Mesenchymal stem cell (in vitro differentiated cells and primary cell): ENCODE measurements around the gene MACROD2.

Experiments used
- DNase-seq: peaks from one replicate; pipeline ENCODE4 v3.0.0-alpha.2; 2013
- H2AFZ ChIP-seq: one replicate; pipeline ENCODE4 v1.6.1; 2013; ENCODE audit warnings: low read depth, mild to moderate bottlenecking, control low read depth, inconsistent platforms, low read length, moderate library complexity
- H2AK5ac ChIP-seq: 2 replicates; pipeline ENCODE4 v1.6.1; 2013; ENCODE audit warnings: low read length, moderate library complexity, mild to moderate bottlenecking, inconsistent platforms; ENCODE audit not compliant: severe bottlenecking
- H2BK120ac ChIP-seq: one replicate; pipeline ENCODE4 v1.6.1; 2013; ENCODE audit warnings: low read depth, mild to moderate bottlenecking, inconsistent platforms, low read length, moderate library complexity
- H2BK12ac ChIP-seq, 2 experiments: one replicate each; pipeline ENCODE4 v1.6.1; 2013; ENCODE audit warnings: inconsistent platforms in 2 of 2, low read length in 2 of 2, mild to moderate bottlenecking in 2 of 2, moderate library complexity in 2 of 2, control low read depth in 1 of 2
- H2BK15ac ChIP-seq: one replicate; pipeline ENCODE4 v1.6.1; 2013; ENCODE audit warnings: mild to moderate bottlenecking, low read depth, inconsistent platforms; ENCODE audit not compliant: poor library complexity, severe bottlenecking
- H2BK5ac ChIP-seq: 2 replicates; pipeline ENCODE4 v1.6.1; 2013; ENCODE audit warnings: low read depth, mild to moderate bottlenecking, low read length, control low read depth, inconsistent platforms; ENCODE audit not compliant: poor library complexity, severe bottlenecking
- H3K14ac ChIP-seq, 2 experiments: one replicate each; pipeline ENCODE4 v1.6.1; 2013; ENCODE audit warnings: inconsistent platforms in 2 of 2, low read length in 2 of 2, control low read depth in 1 of 2, mild to moderate bottlenecking in 1 of 2, moderate library complexity in 1 of 2
- H3K18ac ChIP-seq, 2 experiments: one replicate each; pipeline ENCODE4 v1.6.1; 2013; ENCODE audit warnings: inconsistent platforms in 2 of 2, low read length in 2 of 2, control low read depth in 1 of 2, low read depth in 1 of 2, mild to moderate bottlenecking in 1 of 2
- H3K23ac ChIP-seq, 2 experiments: one replicate each; pipeline ENCODE4 v1.6.1; 2013; ENCODE audit warnings: inconsistent platforms in 2 of 2, low read length in 2 of 2, mild to moderate bottlenecking in 2 of 2, moderate library complexity in 2 of 2, control low read depth in 1 of 2
- H3K27ac ChIP-seq: 2 replicates; pipeline ENCODE4 v1.5.1; 2013; ENCODE audit warnings: mild to moderate bottlenecking, moderate library complexity, low read length, control low read depth, inconsistent platforms; ENCODE audit not compliant: poor library complexity, severe bottlenecking
- H3K27me3 ChIP-seq, 2 experiments: 2 replicates each; pipeline versions ENCODE4 v1.6.1 to v1.7.0; 2013; ENCODE audit warnings: low read length in 2 of 2, mild to moderate bottlenecking in 2 of 2, moderate library complexity in 2 of 2, control low read depth in 1 of 2, inconsistent platforms in 1 of 2; ENCODE audit not compliant: control insufficient read depth in 1 of 2, insufficient read depth in 1 of 2
- H3K36me3 ChIP-seq, 2 experiments: 2 replicates each; pipeline versions ENCODE4 v1.6.1 to v1.7.0; 2013; ENCODE audit warnings: low read length in 2 of 2, control low read depth in 1 of 2, inconsistent platforms in 1 of 2, low read depth in 1 of 2, mild to moderate bottlenecking in 1 of 2; ENCODE audit not compliant: insufficient read depth in 2 of 2, control insufficient read depth in 1 of 2
- H3K4ac ChIP-seq, 2 experiments: one replicate each; pipeline ENCODE4 v1.6.1; 2013; ENCODE audit warnings: inconsistent platforms in 2 of 2, low read length in 2 of 2, mild to moderate bottlenecking in 2 of 2, moderate library complexity in 2 of 2, control low read depth in 1 of 2, low read depth in 1 of 2
- H3K4me1 ChIP-seq: 2 replicates; pipeline ENCODE4 v1.6.1; 2013; ENCODE audit warnings: low read depth, low read length, control low read depth; ENCODE audit not compliant: control insufficient read depth, insufficient read depth
- H3K4me2 ChIP-seq: 2 replicates; pipeline ENCODE4 v1.6.1; 2013; ENCODE audit warnings: low read length, mild to moderate bottlenecking, inconsistent platforms; ENCODE audit not compliant: poor library complexity, severe bottlenecking
- H3K4me3 ChIP-seq, 2 experiments: 2 replicates each; pipeline versions ENCODE4 v1.5.1 to v1.7.0; 2013; ENCODE audit warnings: low read length in 2 of 2, mild to moderate bottlenecking in 2 of 2, control low read depth in 1 of 2, low read depth in 1 of 2; ENCODE audit not compliant: insufficient read depth in 1 of 2
- H3K79me1 ChIP-seq: replicated peaks from 2 replicates; pipeline ENCODE4 v1.6.1; 2013; ENCODE audit warnings: mild to moderate bottlenecking, control low read depth, low read length, inconsistent platforms; ENCODE audit not compliant: poor library complexity, severe bottlenecking
- H3K9ac ChIP-seq: 2 replicates; pipeline ENCODE4 v1.7.0; 2013; ENCODE audit warnings: mild to moderate bottlenecking, low read length, moderate library complexity
- H3K9me3 ChIP-seq: 2 replicates; pipeline ENCODE4 v1.7.0; 2013; ENCODE audit warnings: mild to moderate bottlenecking, low read length; ENCODE audit not compliant: control insufficient read depth
- H4K8ac ChIP-seq: one replicate; pipeline ENCODE4 v1.6.1; 2013; ENCODE audit warnings: inconsistent platforms, mild to moderate bottlenecking, low read length, moderate library complexity
- H4K91ac ChIP-seq: one replicate; pipeline ENCODE4 v1.6.1; 2013; ENCODE audit warnings: mild to moderate bottlenecking, low read length, inconsistent platforms
- WGBS: methylation state at CpG from one replicate; pipeline ENCODE4 v1.1.7; 2013; ENCODE audit warnings: mixed read lengths; 5-methylcytosine and 5-hydroxymethylcytosine counted together

Gene MACROD2

DNA sequence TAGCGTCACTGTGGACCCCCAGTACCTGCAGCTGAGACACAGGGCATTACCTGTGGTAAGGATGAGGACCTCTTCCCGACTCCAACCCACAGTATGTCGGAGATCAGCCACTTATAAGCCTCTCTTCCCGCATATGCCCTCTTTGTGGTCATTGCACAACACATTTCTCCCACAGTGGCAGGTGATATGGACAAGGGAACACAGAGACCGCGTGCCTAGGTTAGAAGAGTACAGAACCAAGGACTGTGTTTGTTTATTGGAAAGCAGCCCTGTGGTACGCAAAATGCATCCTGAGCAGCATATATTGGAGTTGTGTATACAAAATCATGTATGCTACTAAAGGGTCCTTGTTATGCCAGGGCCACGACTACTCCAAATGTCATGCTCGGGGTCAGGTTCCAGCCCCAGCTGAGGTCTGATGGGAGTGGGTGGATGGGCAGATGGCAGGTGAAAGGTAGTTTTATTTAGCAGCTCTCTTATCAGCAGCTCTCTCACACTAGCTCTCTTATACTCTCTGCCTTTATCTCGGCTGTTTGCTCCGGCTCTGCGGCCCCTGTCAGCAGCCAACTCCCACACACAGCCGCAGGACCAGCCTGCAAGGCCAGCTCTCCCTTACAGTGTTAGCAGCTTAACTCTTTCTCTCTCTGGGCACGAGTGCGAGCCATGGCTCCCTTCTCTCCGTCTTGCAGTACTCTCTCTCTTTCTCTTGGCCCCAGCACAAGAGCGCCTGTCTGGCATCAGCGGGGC, 2009.0 kb downstream of the MACROD2 start:
- no peak overlapping the region for H2BK12ac ChIP-seq
- H3K4ac ChIP-seq: no peak overlapping the region
- H3K9me3 ChIP-seq: peaks cover 11% of the 10 kb centered on the region
- H2AK5ac ChIP-seq: no peak overlapping the region
- H3K14ac ChIP-seq: no peak overlapping the region
- WGBS: 77% methylated on average over 15 of the region's 18 CpGs
- H3K9ac ChIP-seq: no peak overlapping the region
- H3K27me3 ChIP-seq: no peaks in the 10 kb centered on the region
- no peak overlapping the region for H4K91ac ChIP-seq
- no peaks in the 10 kb centered on the region for H3K79me1 ChIP-seq
- H2BK5ac ChIP-seq: no peak overlapping the region
- H3K18ac ChIP-seq: no peak overlapping the region
- H2BK120ac ChIP-seq: no peak overlapping the region
- H3K4me3 ChIP-seq: no peak overlapping the region
- no peak for DNase-seq
- H2BK15ac ChIP-seq: no peak overlapping the region
- peaks cover 2% of the 10 kb centered on the region for H3K4me1 ChIP-seq
- no peaks in the 10 kb centered on the region for H3K36me3 ChIP-seq
- no peak overlapping the region for H4K8ac ChIP-seq
- H3K27ac ChIP-seq: no peak overlapping the region
- no peak overlapping the region for H3K4me2 ChIP-seq
- no peak overlapping the region for H2AFZ ChIP-seq
- H3K23ac ChIP-seq: no peak overlapping the region

DNA sequence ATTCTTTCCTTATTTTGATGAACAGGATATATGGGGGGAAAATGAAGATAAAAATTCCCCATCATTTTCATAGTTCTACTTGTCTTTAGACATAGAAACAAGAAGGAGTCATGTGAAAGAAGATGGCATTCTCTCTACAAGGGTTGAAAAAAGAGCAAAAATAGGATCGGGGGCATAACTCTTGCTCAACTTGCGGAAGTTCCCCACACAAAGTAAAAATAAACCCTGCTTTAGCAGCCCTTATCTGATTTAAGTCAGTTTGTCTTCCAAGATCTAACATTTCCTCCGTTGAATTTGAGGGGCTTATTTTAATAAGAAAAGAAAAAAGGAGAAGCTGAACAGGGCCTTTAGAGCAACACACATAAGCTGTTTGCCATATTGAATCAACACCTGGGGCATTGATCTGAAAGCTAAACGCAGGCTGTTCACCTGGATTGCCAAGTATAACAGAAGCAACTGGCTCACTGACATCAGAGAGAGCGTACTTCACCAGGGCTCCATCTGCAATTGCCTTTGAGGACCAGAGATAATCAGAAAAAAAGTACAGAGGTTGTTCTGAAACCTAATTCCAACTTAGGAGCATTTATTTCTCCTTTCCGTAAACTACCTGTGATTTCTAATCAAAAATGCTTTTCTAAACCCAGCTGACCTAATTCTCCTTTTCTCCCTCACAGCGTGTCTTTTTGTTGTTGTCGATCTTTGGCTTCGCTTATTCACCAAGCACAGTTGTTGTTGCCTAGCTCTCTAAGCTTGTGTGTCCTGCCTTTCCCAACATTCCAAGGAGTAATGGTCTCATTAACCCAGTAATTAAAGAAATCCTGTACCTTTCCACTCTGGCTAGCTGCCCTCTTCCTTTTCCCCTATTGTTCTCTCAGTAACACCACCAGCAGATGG, 2010.0 kb downstream of the MACROD2 start:
- Histone ChIP-seq H2BK15ac (no peak overlapping the region), H3K4me1 (peaks cover 4% of the 10 kb centered on the region), H3K4ac (no peak overlapping the region), H2AFZ (no peak overlapping the region), H2AK5ac (no peak overlapping the region), H3K4me2 (no peak overlapping the region), H3K23ac (no peak overlapping the region), H3K79me1 (peaks cover 1% of the 10 kb centered on the region), H4K91ac (no peak overlapping the region), H2BK120ac (no peak overlapping the region), H3K4me3 (no peak overlapping the region), H3K9me3 (peaks cover 4% of the 10 kb centered on the region), H4K8ac (no peak overlapping the region), H3K18ac (no peak overlapping the region), H3K27me3 (no peaks in the 10 kb centered on the region), H3K27ac (no peak overlapping the region), H2BK5ac (no peak overlapping the region), H3K36me3 (no peaks in the 10 kb centered on the region), H2BK12ac (no peak overlapping the region), H3K14ac (no peak overlapping the region), H3K9ac (no peak overlapping the region)
- no peak for DNase-seq
- 80% methylated on average over 9 of the region's 9 CpGs for WGBS

DNA sequence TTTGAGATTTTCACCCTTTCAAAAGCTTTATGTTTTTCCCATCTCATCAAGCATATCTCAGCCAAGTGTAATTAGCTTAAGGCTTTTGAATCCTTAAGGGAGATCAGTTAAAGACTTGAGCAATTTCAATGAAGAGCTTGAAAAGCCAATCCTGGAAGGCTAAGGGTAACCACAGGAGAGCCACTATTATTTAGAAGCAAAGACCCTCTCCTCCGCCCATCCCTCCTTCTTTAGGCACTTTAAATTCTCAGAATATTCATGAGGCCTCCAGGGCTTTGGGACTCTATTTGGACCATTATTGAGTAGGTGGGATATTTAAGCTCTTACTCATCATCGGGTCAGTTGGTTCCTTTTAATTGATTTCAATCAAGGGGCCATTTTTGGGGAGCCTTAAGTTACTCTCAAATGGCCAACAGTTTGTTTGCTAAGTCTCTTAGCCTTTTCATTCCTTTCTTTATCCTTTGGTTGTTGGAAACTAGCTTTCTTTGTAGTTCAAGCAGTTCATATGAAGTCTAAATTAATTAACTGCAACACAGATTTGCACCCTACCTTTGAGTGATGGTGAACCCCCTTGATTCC, 2010.7 kb downstream of the MACROD2 start:
- Histone ChIP-seq H3K9ac (no peak overlapping the region), H3K18ac (no peak overlapping the region), H3K4me2 (no peak overlapping the region), H3K79me1 (peaks cover 1% of the 10 kb centered on the region), H3K23ac (no peak overlapping the region), H4K8ac (no peak overlapping the region), H3K27ac (no peak overlapping the region), H3K27me3 (no peaks in the 10 kb centered on the region), H2BK5ac (no peak overlapping the region), H3K14ac (no peak overlapping the region), H3K36me3 (no peaks in the 10 kb centered on the region), H3K4ac (no peak overlapping the region), H3K4me3 (no peak overlapping the region), H2AK5ac (no peak overlapping the region), H2AFZ (no peak overlapping the region), H2BK120ac (no peak overlapping the region), H3K9me3 (no peaks in the 10 kb centered on the region), H2BK15ac (no peak overlapping the region), H2BK12ac (no peak overlapping the region), H4K91ac (no peak overlapping the region), H3K4me1 (peaks cover 4% of the 10 kb centered on the region)
- WGBS: 83% methylated on average over 1 of the region's 2 CpGs
- DNase-seq: no peak

DNA sequence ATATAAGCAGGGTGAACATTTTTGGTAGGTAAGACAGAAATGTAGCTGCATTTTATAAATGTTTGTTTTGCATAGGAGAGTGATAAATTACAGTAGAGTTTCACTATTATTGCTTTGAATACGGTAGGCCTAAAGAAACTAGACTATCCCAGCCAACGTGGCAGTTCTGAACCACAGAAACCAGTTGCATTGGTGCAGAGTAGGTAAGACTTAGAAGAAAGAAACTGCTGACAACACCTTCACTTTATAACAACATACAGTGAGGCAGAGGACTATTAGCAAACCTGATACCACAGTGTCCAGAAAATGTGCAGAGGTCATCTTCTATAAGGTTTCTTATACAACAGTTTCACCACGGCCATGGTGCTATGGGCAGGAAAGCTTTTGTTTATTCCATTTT, 2011.8 kb downstream of the MACROD2 start:
- no peak overlapping the region for H3K9ac ChIP-seq
- H3K79me1 ChIP-seq: peaks cover 1% of the 10 kb centered on the region
- peaks cover 8% of the 10 kb centered on the region for H3K4me1 ChIP-seq
- no peak overlapping the region for H2BK120ac ChIP-seq
- no peak overlapping the region for H3K23ac ChIP-seq
- WGBS: no CpG with 5 or more reads among the region's 3 CpGs
- no peak overlapping the region for H2BK15ac ChIP-seq
- H4K91ac ChIP-seq: no peak overlapping the region
- no peak overlapping the region for H2BK5ac ChIP-seq
- H3K18ac ChIP-seq: no peak overlapping the region
- H3K27ac ChIP-seq: no peak overlapping the region
- no peak overlapping the region for H3K4me2 ChIP-seq
- no peak overlapping the region for H2AK5ac ChIP-seq
- no peak overlapping the region for H2AFZ ChIP-seq
- no peak overlapping the region for H2BK12ac ChIP-seq
- H3K4ac ChIP-seq: no peak overlapping the region
- H3K14ac ChIP-seq: no peak overlapping the region
- H3K27me3 ChIP-seq: no peaks in the 10 kb centered on the region
- no peak for DNase-seq
- H3K9me3 ChIP-seq: peaks cover 4% of the 10 kb centered on the region
- no peaks in the 10 kb centered on the region for H3K36me3 ChIP-seq
- no peak overlapping the region for H3K4me3 ChIP-seq
- no peak overlapping the region for H4K8ac ChIP-seq
